Right lobe of liver (tissue), 6 donors: ENCODE data around the gene NLN. TPM values are rescaled to one million over a fixed set of nuclear protein-coding genes. Genes with fewer than 3 reads are reported as not detected.
"Not testable (repeated sequence)": the region's sequence is repeated elsewhere in the genome, so short reads cannot be mapped to it uniquely, and the experiment has no call there.

Experiments
- ATAC-seq, 4 donors: fragments of 200-7000 bp; cut with Tn5 transposase; one replicate each; pipeline ENCODE4 v1.9.1; 2020; ENCODE audit warnings: mild to moderate bottlenecking in 4 of 4, moderate library complexity in 4 of 4
- DNase-seq, 3 donors: peaks; one replicate each; pipeline ENCODE4 v3.0.0-alpha.2; 2020
- H3K27ac ChIP-seq, 3 donors: fragments of 200-600 bp; one replicate each; pipeline ENCODE4 v1.8.0; 2022
- H3K27me3 ChIP-seq, 2 donors: fragments of 200-600 bp; one replicate each; pipeline ENCODE4 v1.8.0; 2022
- H3K36me3 ChIP-seq, 4 donors: fragments of 200-600 bp; sonication (generic) in 1 of 4; one replicate each; pipeline versions ENCODE4 v1.5.1 to v1.8.0; 2017 to 2022; ENCODE audit warnings: control low read depth in 1 of 4
- H3K4me1 ChIP-seq, 4 donors: fragments of 200-600 bp; sonication (generic) in 1 of 4; one replicate each; pipeline versions ENCODE4 v1.5.1 to v1.8.0; 2017 to 2022; ENCODE audit warnings: control low read depth in 1 of 4
- H3K4me3 ChIP-seq, 3 donors: fragments of 200-600 bp; one replicate each; pipeline ENCODE4 v1.8.0; 2022
- H3K9me3 ChIP-seq, 4 donors: fragments of 200-600 bp; sonication (generic) in 1 of 4; one replicate each; pipeline versions ENCODE4 v1.5.1 to v1.8.0; 2017 to 2022; ENCODE audit warnings: control low read depth in 1 of 4
- CTCF ChIP-seq, 4 donors: fragments of 200-600 bp in 3 of 4; fragments of 450-650 bp in 1 of 4; IDR thresholded peaks; one replicate each; pipeline versions ENCODE4 v1.5.1 to v1.8.0; 2016 to 2022; ENCODE audit warnings: antibody characterized with exemption in 4 of 4, mild to moderate bottlenecking in 2 of 4
- POLR2A ChIP-seq: fragments of 450-650 bp; IDR thresholded peaks from one replicate; pipeline ENCODE4 v1.6.1; 2017; ENCODE audit warnings: antibody characterized with exemption, mild to moderate bottlenecking
- WGBS: methylation state at CpG from one replicate; pipeline ENCODE4 v1.1.6; 2018; ENCODE audit warnings: low coverage, low lambda C conversion rate; ENCODE audit not compliant: insufficient coverage; ENCODE audit errors: missing lambda C conversion rate; 5-methylcytosine and 5-hydroxymethylcytosine counted together
- intact Hi-C, 2 donors: fragments of 100-400 bp; cut with DNase I; formaldehyde crosslinking; loops; one replicate each; pipeline versions ENCODE4 v1.11.2 to v1.14.1; 2022
- total RNA-seq, 6 experiments: library from RNA; depleted of rRNA in 2 of 6; stranded (reverse); fragments of >200 nt in 2 of 6; fragmentation: NEBNext Ultra II Directional in 3 of 6; extraction: Animal tissue kit (Norgen Biotek cat#: 25700) in 3 of 6; gene quantifications; one replicate each; pipeline versions ENCODE4 v1.1.0 to v1.2.4, GENCODE V29; 2016 to 2023
- donor health status: DM: no; HTN: yes; CAD: no.
- donor health status: DM: no; HTN: no; CAD: no.
- donor health status: DM: no; HTN: no; CAD: no.
- donor health status: DM: no; HTN: yes; CAD: no.
- donor health status: DM: no; HTN: yes; CAD: no.

Gene NLN
- total RNA-seq, 6 experiments from 2014 or later: 28.3 to 68.2 (median 36.7) TPM

- no peak for DNase-seq
- H3K4me3 ChIP-seq: no peak overlapping the region
- H3K27ac ChIP-seq: no peak overlapping the region
- WGBS: 83% methylated on average over 1 of the region's 1 CpG
- no peaks in the 10 kb centered on the region for H3K9me3 ChIP-seq
- H3K4me1 ChIP-seq: no peaks in the 10 kb centered on the region
- no peaks in the 10 kb centered on the region for H3K36me3 ChIP-seq
- TF ChIP-seq CTCF (IDR thresholded peaks at IDR 0.05) (no peak), POLR2A (no peak)
- ATAC-seq: no peak
- intact Hi-C loops: no loop called here
- no peaks in the 10 kb centered on the region for H3K27me3 ChIP-seq
These were observed 112.3 kb downstream of the NLN start for GRCh38 chr5:65834306-65834705.

- WGBS: 80% methylated on average over 2 of the region's 2 CpGs
- DNase-seq (no peak), ATAC-seq (no peak)
- no peaks in the 10 kb centered on the region for H3K27me3 ChIP-seq
- H3K9me3 ChIP-seq: no peaks in the 10 kb centered on the region
- TF ChIP-seq CTCF (IDR thresholded peaks at IDR 0.05): no peak
- no peak for TF ChIP-seq POLR2A
- H3K36me3 ChIP-seq: no peaks in the 10 kb centered on the region
- intact Hi-C loops: no loop called here
- no peak overlapping the region for H3K27ac ChIP-seq
- H3K4me3 ChIP-seq: no peak overlapping the region
- H3K4me1 ChIP-seq: no peaks in the 10 kb centered on the region
These were observed 113.2 kb downstream of the NLN start for GRCh38 chr5:65835191-65835590.

- DNase-seq: no peak
- Histone ChIP-seq H3K36me3 (no peaks in the 10 kb centered on the region), H3K4me1 (no peaks in the 10 kb centered on the region), H3K27ac (no peak overlapping the region), H3K9me3 (no peaks in the 10 kb centered on the region), H3K27me3 (no peaks in the 10 kb centered on the region), H3K4me3 (no peak overlapping the region)
- no peak for ATAC-seq
- intact Hi-C loops: no loop called here
- TF ChIP-seq CTCF (IDR thresholded peaks at IDR 0.05) (no peak), POLR2A (no peak)
These were observed 115.1 kb downstream of the NLN start for GRCh38 chr5:65837139-65837538.

- H3K9me3 ChIP-seq, H3K4me3 ChIP-seq, intact Hi-C loops, DNase-seq, H3K36me3 ChIP-seq, H3K27me3 ChIP-seq, H3K27ac ChIP-seq, H3K4me1 ChIP-seq, ATAC-seq: not testable (repeated sequence)
These were observed 117.2 kb downstream of the NLN start for GRCh38 chr5:65839170-65839569.

GRCh38 chr5:65840071-65840470, 118.1 kb downstream of the NLN start:
- DNase-seq (no peak), ATAC-seq (no peak)
- H3K27me3 ChIP-seq: no peaks in the 10 kb centered on the region
- H3K9me3 ChIP-seq: no peaks in the 10 kb centered on the region
- no peak overlapping the region for H3K4me3 ChIP-seq
- H3K36me3 ChIP-seq: no peaks in the 10 kb centered on the region
- intact Hi-C loops: no loop called here
- no peak overlapping the region for H3K27ac ChIP-seq
- TF ChIP-seq POLR2A (no peak), CTCF (IDR thresholded peaks at IDR 0.05) (no peak)
- H3K4me1 ChIP-seq: no peaks in the 10 kb centered on the region
- WGBS: 52% methylated on average over 3 of the region's 3 CpGs

GRCh38 chr5:65844763-65845162, 122.8 kb downstream of the NLN start:
- H3K27me3 ChIP-seq, H3K9me3 ChIP-seq, H3K36me3 ChIP-seq, H3K27ac ChIP-seq, intact Hi-C loops, H3K4me3 ChIP-seq, ATAC-seq, DNase-seq, H3K4me1 ChIP-seq: not testable (repeated sequence)
- WGBS: 79% methylated on average over 4 of the region's 4 CpGs
